ENCODE measurements around the gene SPNS2.

Gene SPNS2

GRCh38 chr17:4555873-4556759 lies 57.4 kb downstream of the SPNS2 start:
- no peaks in the 10 kb centered on the region for H3K9me3 ChIP-seq (ENCODE audit: insufficient read depth, low read depth, low read length)
- H3K79me2 ChIP-seq (ENCODE audit: insufficient read depth, low read length) = peaks cover 35% of the 10 kb centered on the region
- peak overlapping the region; percentile 87 for H2AFZ ChIP-seq (ENCODE audit: low read length)

GRCh38 chr17:4556996-4557395 lies 58.3 kb downstream of the SPNS2 start:
- Histone ChIP-seq H3K9me3 (ENCODE audit: insufficient read depth, low read depth, low read length) (no peaks in the 10 kb centered on the region), H3K4me3 (ENCODE audit: low read length, poor library complexity, severe bottlenecking) (no peak overlapping the region), H3F3A (ENCODE audit: low read depth) (no peaks in the 10 kb centered on the region), H3K79me2 (ENCODE audit: insufficient read depth, low read length) (peaks cover 32% of the 10 kb centered on the region), H3K9me2 (replicated peaks; ENCODE audit: low read depth, low read length) (no peaks in the 10 kb centered on the region), H3K4me2 (ENCODE audit: low read depth, low read length, poor library complexity, severe bottlenecking) (peak overlapping the region; percentile 91), H3K27me3 (ENCODE audit: insufficient read depth, low read length, poor library complexity, severe bottlenecking) (no peaks in the 10 kb centered on the region), H2AFZ (ENCODE audit: low read length) (no peak overlapping the region), H3K36me3 (ENCODE audit: insufficient read depth, low read length) (peaks cover 6% of the 10 kb centered on the region; the same call in 1 of the 2 replicates), H3K9ac (ENCODE audit: low read depth, low read length, poor library complexity, severe bottlenecking) (no peak overlapping the region), H4K20me1 (ENCODE audit: insufficient read depth, low read length, poor library complexity, severe bottlenecking) (peaks cover 8% of the 10 kb centered on the region), H3K4me1 (ENCODE audit: insufficient read depth, low read length, poor library complexity, severe bottlenecking) (peaks cover 35% of the 10 kb centered on the region)
- TF ChIP-seq CTCF (conservative IDR thresholded peaks at IDR 0.05; ENCODE audit: low read length) = no peak
- TF ChIP-seq EZH2phosphoT487 (IDR thresholded peaks at IDR 0.05; ENCODE audit: borderline replicate concordance) = no peak

More at GRCh38 chr17:4555873-4556759, 57.4 kb downstream of the SPNS2 start:
- Histone ChIP-seq H3K4me2 (ENCODE audit: low read depth, low read length, poor library complexity, severe bottlenecking) (peak overlapping the region; percentile 91), H3K4me1 (ENCODE audit: insufficient read depth, low read length, poor library complexity, severe bottlenecking) (peaks cover 29% of the 10 kb centered on the region), H3K9me2 (replicated peaks; ENCODE audit: low read depth, low read length) (no peaks in the 10 kb centered on the region), H3K4me3 (ENCODE audit: low read length, poor library complexity, severe bottlenecking) (peak overlapping the region; percentile 86), H3K36me3 (ENCODE audit: insufficient read depth, low read length) (peaks cover 11% of the 10 kb centered on the region; the same call in 1 of the 2 replicates), H3K27me3 (ENCODE audit: insufficient read depth, low read length, poor library complexity, severe bottlenecking) (no peaks in the 10 kb centered on the region), H3F3A (ENCODE audit: low read depth) (no peaks in the 10 kb centered on the region), H3K9ac (ENCODE audit: low read depth, low read length, poor library complexity, severe bottlenecking) (peak overlapping the region; percentile 93), H4K20me1 (ENCODE audit: insufficient read depth, low read length, poor library complexity, severe bottlenecking) (peaks cover 8% of the 10 kb centered on the region)
- TF ChIP-seq EZH2phosphoT487 (IDR thresholded peaks at IDR 0.05; ENCODE audit: borderline replicate concordance) (no peak), CTCF (conservative IDR thresholded peaks at IDR 0.05; ENCODE audit: low read length) (no peak)

- H3K9me2 ChIP-seq (replicated peaks; ENCODE audit: low read depth, low read length) = no peaks in the 10 kb centered on the region
- no peak overlapping the region for H2AFZ ChIP-seq (ENCODE audit: low read length)
- no peaks in the 10 kb centered on the region for H3K9me3 ChIP-seq (ENCODE audit: insufficient read depth, low read depth, low read length)
- no peak for TF ChIP-seq EZH2phosphoT487 (IDR thresholded peaks at IDR 0.05; ENCODE audit: borderline replicate concordance)
- TF ChIP-seq CTCF (conservative IDR thresholded peaks at IDR 0.05; ENCODE audit: low read length) = no peak
- H3K27me3 ChIP-seq (ENCODE audit: insufficient read depth, low read length, poor library complexity, severe bottlenecking) = no peaks in the 10 kb centered on the region
- H3F3A ChIP-seq (ENCODE audit: low read depth) = no peaks in the 10 kb centered on the region
- H4K20me1 ChIP-seq (ENCODE audit: insufficient read depth, low read length, poor library complexity, severe bottlenecking) = peaks cover 8% of the 10 kb centered on the region
- H3K79me2 ChIP-seq (ENCODE audit: insufficient read depth, low read length) = peaks cover 31% of the 10 kb centered on the region
- no peak overlapping the region for H3K4me2 ChIP-seq (ENCODE audit: low read depth, low read length, poor library complexity, severe bottlenecking)
- H3K4me3 ChIP-seq (ENCODE audit: low read length, poor library complexity, severe bottlenecking) = no peak overlapping the region
- no peak overlapping the region for H3K9ac ChIP-seq (ENCODE audit: low read depth, low read length, poor library complexity, severe bottlenecking)
- peaks cover 41% of the 10 kb centered on the region for H3K4me1 ChIP-seq (ENCODE audit: insufficient read depth, low read length, poor library complexity, severe bottlenecking)
- no peaks in the 10 kb centered on the region for H3K36me3 ChIP-seq (ENCODE audit: insufficient read depth, low read length)
Measured at GRCh38 chr17:4557626-4558346, 59.1 kb downstream of the SPNS2 start.
